Occipital lobe (tissue), 2 donors: ENCODE data around the gene CDH13. TPM values are rescaled to one million over a fixed set of nuclear protein-coding genes. Genes with fewer than 3 reads are reported as not detected.

Source experiments
- DNase-seq: peaks from one replicate; lab custom pipeline; 2025; lab: John Stamatoyannopoulos, UW
- total RNA-seq: library from RNA; depleted of rRNA; stranded (reverse); fragments of >200 nt; gene quantifications from one replicate; pipeline ENCODE4 v1.2.3, GENCODE V29; 2014

CDH13 gene
- total RNA-seq, 1 donor from 2014 or later: 27.3 TPM

GRCh38 chr16:82628088-82628423, 1.3 kb downstream of the CDH13 start:
- DNase-seq: no peak

GRCh38 chr16:82628711-82629110, 1.9 kb downstream of the CDH13 start:
- DNase-seq: no peak

- DNase-seq: no peak
Observed at GRCh38 chr16:82629441-82630027, 2.8 kb downstream of the CDH13 start.

GRCh38 chr16:82630219-82630618, 3.5 kb downstream of the CDH13 start:
- DNase-seq: no peak

- no peak for DNase-seq
Observed at GRCh38 chr16:82630688-82631087, 3.9 kb downstream of the CDH13 start.

- DNase-seq: no peak
Observed at GRCh38 chr16:82631701-82632685, 5.2 kb downstream of the CDH13 start.

- peak; percentile 38 for DNase-seq
Observed at GRCh38 chr16:82633964-82634600, 7.3 kb downstream of the CDH13 start.

GRCh38 chr16:82634955-82635610, 8.3 kb downstream of the CDH13 start:
- DNase-seq: no peak

- DNase-seq: no peak
Observed at GRCh38 chr16:82636485-82636884, 9.7 kb downstream of the CDH13 start.

- DNase-seq: no peak
Observed at GRCh38 chr16:82636958-82637357, 10.2 kb downstream of the CDH13 start.

GRCh38 chr16:82638095-82638798, 11.5 kb downstream of the CDH13 start:
- DNase-seq: no peak

GRCh38 chr16:82639263-82639662, 12.5 kb downstream of the CDH13 start:
- DNase-seq: no peak

GRCh38 chr16:82639666-82640336, 13.0 kb downstream of the CDH13 start:
- DNase-seq: peak; percentile 23

GRCh38 chr16:82641336-82641984, 14.7 kb downstream of the CDH13 start:
- no peak for DNase-seq

- no peak for DNase-seq
Observed at GRCh38 chr16:82643136-82643535, 16.4 kb downstream of the CDH13 start.

- no peak for DNase-seq
Observed at GRCh38 chr16:82643936-82644630, 17.3 kb downstream of the CDH13 start.

- DNase-seq: no peak
Observed at GRCh38 chr16:82646504-82646903, 19.7 kb downstream of the CDH13 start.

GRCh38 chr16:82649766-82650165, 23.0 kb downstream of the CDH13 start:
- DNase-seq: no peak

- DNase-seq: no peak
Observed at GRCh38 chr16:82650804-82651203, 24.0 kb downstream of the CDH13 start.
